Measurements from ENCODE around the gene MFSD12.

- TF ChIP-seq USF2 (IDR thresholded peaks at IDR 0.05; ENCODE audit: low read length) (no peak), MAX (IDR thresholded peaks at IDR 0.05) (no peak), POLR2A (IDR thresholded peaks at IDR 0.05; ENCODE audit: control extremely low read depth in 1 of 2, low read depth in 2 of 2, low read length in 2 of 2) (no peak), CTCF (IDR thresholded peaks at IDR 0.05; ENCODE audit: control extremely low read depth in 1 of 3, insufficient read depth in 1 of 3, low read depth in 1 of 3, low read length in 3 of 3) (no peak), SIX5 (IDR thresholded peaks at IDR 0.05; ENCODE audit: low read depth, low read length) (no peak), CHD1 (IDR thresholded peaks at IDR 0.05; ENCODE audit: low read depth, low read length) (no peak)
Measured at GRCh38 chr19:3537101-3537437, 20.3 kb downstream of the MFSD12 start.

Measured in H1 (cell line).